Ishikawa (cell line): ENCODE data around the gene DLL1.

Experiments
- CEBPB ChIP-seq: IDR thresholded peaks from 2 replicates; pipeline ENCODE4 v1.6.1; 2012
- CREB1 ChIP-seq: IDR thresholded peaks from 2 replicates; pipeline ENCODE4 v1.6.1; 2012; ENCODE audit warnings: low read depth
- EGR1 ChIP-seq: IDR thresholded peaks from 2 replicates; pipeline ENCODE4 v1.6.1; 2012
- EP300 ChIP-seq: IDR thresholded peaks from 2 replicates; pipeline ENCODE4 v1.6.1; 2012; ENCODE audit warnings: borderline replicate concordance
- FOXM1 ChIP-seq: IDR thresholded peaks from 2 replicates; pipeline ENCODE4 v1.6.1; 2012; ENCODE audit warnings: low read depth, borderline replicate concordance
- MAX ChIP-seq: IDR thresholded peaks from 2 replicates; pipeline ENCODE4 v1.6.1; 2012
- NFIC ChIP-seq: IDR thresholded peaks from 2 replicates; pipeline ENCODE4 v1.6.1; 2012
- RAD21 ChIP-seq: IDR thresholded peaks from 2 replicates; pipeline ENCODE4 v1.6.1; 2012; ENCODE audit warnings: low read depth
- TAF1 ChIP-seq: IDR thresholded peaks from 2 replicates; pipeline ENCODE4 v1.6.1; 2012; ENCODE audit warnings: low read depth, mild to moderate bottlenecking
- TCF12 ChIP-seq: IDR thresholded peaks from 2 replicates; pipeline ENCODE4 v1.6.1; 2012; ENCODE audit warnings: low read depth
- TEAD4 ChIP-seq: IDR thresholded peaks from 2 replicates; pipeline ENCODE4 v1.6.1; 2012
- USF1 ChIP-seq: IDR thresholded peaks from 2 replicates; pipeline ENCODE4 v1.6.1; 2012
- YY1 ChIP-seq: IDR thresholded peaks from 2 replicates; pipeline ENCODE4 v1.6.1; 2012; ENCODE audit warnings: low read depth
- ZBTB7A ChIP-seq: IDR thresholded peaks from 2 replicates; pipeline ENCODE4 v1.6.1; 2012; ENCODE audit warnings: low read depth
- TF ChIP-seq, protein P1 (sequence below): IDR thresholded peaks from 2 replicates; pipeline ENCODE4 v1.6.1; 2012; ENCODE audit warnings: low read depth, mild to moderate bottlenecking

The DLL1 gene

DNA sequence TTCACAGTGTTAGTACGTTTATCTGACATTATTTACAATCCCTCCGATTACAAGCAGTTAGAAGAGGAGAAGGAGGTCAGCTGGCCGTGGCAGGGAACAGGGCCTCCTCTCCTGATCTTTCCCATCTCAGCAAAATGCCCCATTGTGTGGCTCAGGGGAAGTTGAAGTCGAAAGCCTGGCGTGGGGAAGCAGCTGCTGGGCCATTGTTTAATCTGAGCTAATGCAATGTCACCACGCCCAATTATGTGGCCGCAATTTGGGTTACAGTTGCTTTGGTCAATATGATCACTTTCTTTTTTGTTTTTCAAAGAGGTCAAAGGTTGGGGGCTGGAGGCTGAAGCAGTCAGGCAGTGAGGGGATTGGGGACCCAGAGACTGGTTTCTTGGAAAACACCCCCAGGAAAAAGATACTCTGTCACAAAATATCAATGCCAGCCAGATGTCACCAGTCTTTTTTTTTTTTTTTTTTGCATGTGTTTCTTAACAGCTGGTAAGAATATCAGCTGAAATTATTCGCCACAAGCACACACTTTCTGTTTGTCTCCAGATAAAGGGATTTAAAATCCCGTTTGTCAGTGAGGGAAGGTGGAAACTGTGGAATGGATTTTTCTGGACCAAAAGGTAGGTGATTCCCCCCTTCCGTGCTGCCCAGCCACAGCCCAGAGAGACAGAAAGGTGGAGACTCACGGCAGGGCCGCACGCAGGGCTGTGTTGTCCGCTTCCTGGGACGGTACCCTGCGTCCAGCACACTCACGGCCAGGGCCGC lies 24.6 kb downstream of the DLL1 start:
- TF ChIP-seq MAX (no peak), NFIC (no peak), CREB1 (no peak), TCF12 (no peak), EGR1 (no peak), TEAD4 (no peak), RAD21 (no peak), YY1 (no peak), CEBPB (no peak), FOXM1 (no peak), USF1 (no peak), EP300 (no peak), TAF1 (no peak), ZBTB7A (no peak)
- TF ChIP-seq, protein P1, sequence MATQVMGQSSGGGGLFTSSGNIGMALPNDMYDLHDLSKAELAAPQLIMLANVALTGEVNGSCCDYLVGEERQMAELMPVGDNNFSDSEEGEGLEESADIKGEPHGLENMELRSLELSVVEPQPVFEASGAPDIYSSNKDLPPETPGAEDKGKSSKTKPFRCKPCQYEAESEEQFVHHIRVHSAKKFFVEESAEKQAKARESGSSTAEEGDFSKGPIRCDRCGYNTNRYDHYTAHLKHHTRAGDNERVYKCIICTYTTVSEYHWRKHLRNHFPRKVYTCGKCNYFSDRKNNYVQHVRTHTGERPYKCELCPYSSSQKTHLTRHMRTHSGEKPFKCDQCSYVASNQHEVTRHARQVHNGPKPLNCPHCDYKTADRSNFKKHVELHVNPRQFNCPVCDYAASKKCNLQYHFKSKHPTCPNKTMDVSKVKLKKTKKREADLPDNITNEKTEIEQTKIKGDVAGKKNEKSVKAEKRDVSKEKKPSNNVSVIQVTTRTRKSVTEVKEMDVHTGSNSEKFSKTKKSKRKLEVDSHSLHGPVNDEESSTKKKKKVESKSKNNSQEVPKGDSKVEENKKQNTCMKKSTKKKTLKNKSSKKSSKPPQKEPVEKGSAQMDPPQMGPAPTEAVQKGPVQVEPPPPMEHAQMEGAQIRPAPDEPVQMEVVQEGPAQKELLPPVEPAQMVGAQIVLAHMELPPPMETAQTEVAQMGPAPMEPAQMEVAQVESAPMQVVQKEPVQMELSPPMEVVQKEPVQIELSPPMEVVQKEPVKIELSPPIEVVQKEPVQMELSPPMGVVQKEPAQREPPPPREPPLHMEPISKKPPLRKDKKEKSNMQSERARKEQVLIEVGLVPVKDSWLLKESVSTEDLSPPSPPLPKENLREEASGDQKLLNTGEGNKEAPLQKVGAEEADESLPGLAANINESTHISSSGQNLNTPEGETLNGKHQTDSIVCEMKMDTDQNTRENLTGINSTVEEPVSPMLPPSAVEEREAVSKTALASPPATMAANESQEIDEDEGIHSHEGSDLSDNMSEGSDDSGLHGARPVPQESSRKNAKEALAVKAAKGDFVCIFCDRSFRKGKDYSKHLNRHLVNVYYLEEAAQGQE, result no peak

DNA sequence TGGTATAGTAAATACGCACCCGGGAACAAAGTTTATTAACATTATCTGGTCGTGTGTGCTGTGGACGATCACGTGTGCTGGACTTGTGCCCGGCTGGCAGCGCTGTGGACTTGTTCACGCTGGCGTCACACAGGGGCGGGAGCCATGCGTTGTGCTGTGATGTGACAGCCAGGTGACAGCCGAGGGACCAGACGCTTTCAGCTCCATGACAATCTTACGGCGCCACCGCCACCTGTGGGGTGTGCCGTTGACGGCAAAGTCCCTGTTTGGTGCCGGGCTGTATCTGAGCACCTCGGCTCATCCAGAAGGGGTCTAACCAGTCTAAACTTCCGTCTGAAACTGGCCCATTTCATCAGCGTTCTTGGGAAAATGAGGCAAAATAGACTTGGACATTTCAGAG lies 25.2 kb downstream of the DLL1 start:
- no peak for TF ChIP-seq EP300
- TF ChIP-seq EGR1, result no peak
- TF ChIP-seq, protein P1, result no peak
- no peak for TF ChIP-seq YY1
- TF ChIP-seq ZBTB7A, result no peak
- no peak for TF ChIP-seq CEBPB

DNA sequence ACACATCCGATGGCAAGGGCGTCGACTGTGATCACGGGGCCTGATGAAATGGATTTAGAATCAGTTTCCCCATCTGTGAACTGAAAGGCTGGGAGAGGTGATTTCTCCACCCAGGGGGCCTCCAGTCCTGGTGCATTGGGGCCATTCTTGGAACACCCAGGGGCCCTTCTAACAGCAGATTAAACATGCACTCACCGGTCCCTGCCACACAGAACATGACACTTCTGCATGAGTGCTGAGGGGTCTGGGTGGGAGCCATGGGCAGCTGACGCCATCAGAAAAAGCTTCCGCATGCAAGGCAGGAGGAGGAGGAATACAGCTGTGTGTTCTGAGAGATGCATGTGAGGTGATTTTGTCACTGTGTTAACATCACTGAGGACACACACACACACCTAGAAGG lies 26.8 kb downstream of the DLL1 start:
- TF ChIP-seq FOXM1 (no peak), USF1 (no peak), RAD21 (no peak), TCF12 (no peak), MAX (no peak), CEBPB (no peak), YY1 (no peak), EP300 (no peak), CREB1 (no peak), NFIC (no peak), TEAD4 (no peak), TAF1 (no peak), ZBTB7A (no peak), EGR1 (no peak)
- TF ChIP-seq, protein P1, result no peak

- TF ChIP-seq FOXM1, result no peak
- no peak for TF ChIP-seq TEAD4
- no peak for TF ChIP-seq USF1
- TF ChIP-seq RAD21, result no peak
- TF ChIP-seq NFIC, result no peak
- no peak for TF ChIP-seq EP300
- no peak for TF ChIP-seq TAF1
- no peak for TF ChIP-seq EGR1
- no peak for TF ChIP-seq ZBTB7A
- no peak for TF ChIP-seq CEBPB
- no peak for TF ChIP-seq YY1
- TF ChIP-seq TCF12, result no peak
- no peak for TF ChIP-seq MAX
- TF ChIP-seq, protein P1, result no peak
- TF ChIP-seq CREB1, result no peak
Observed at GRCh38 chr6:170263410-170263809, 27.5 kb downstream of the DLL1 start.
